A549 (cell line): ENCODE results near the gene MRPL4. TPM values are rescaled to one million over a fixed set of nuclear protein-coding genes. Genes with fewer than 3 reads are reported as not detected.

Source experiments
- ATAC-seq, 2 experiments: fragments of 200-7000 bp in 1 of 2; fragments of >200 bp in 1 of 2; cut with Nextera tagmentation in 1 of 2; cut with Tn5 transposase in 1 of 2; 3 replicates each; pipeline versions ENCODE4 v1.8.0 to v1.9.1; 2018 to 2020; ENCODE audit warnings: mild to moderate bottlenecking in 1 of 2, moderate library complexity in 1 of 2
- CTCF ChIA-PET: fragments of 300-600 bp; sonication (Branson Sonifier 250); formaldehyde crosslinking; extraction: SDS; loops from one replicate; lab custom pipeline; 2021; ENCODE audit warnings: antibody characterized with exemption, inconsistent platforms; lab: Yijun Ruan, JAX
- POLR2A ChIA-PET: fragments of 350-600 bp; formaldehyde crosslinking; extraction: SDS; loops from one replicate; lab custom pipeline; 2021; ENCODE audit warnings: antibody characterized with exemption, inconsistent platforms; lab: Yijun Ruan, JAX
- DNase-seq, 2 experiments: peaks; one replicate each; pipeline versions ENCODE4 v3.0.0 to v3.0.0-alpha.2; 2011 to 2016; ENCODE audit warnings: low read depth in 1 of 2, low spot score in 1 of 2
- FAIRE-seq: peaks from 2 replicates; lab custom pipeline; 2011; peaks lifted over from hg19 to GRCh38; lab: Jason Lieb, UNC
- H3K27ac ChIP-seq, 2 experiments: fragments of >200 bp; sonication (Bioruptor Twin); formaldehyde crosslinking; 3 replicates each; pipeline ENCODE4 v1.5.1; 2016 to 2017
- H3K4me1 ChIP-seq: fragments of >200 bp; sonication (Bioruptor Twin); formaldehyde crosslinking; 3 replicates; pipeline ENCODE4 v1.6.1; 2016
- H3K4me2 ChIP-seq: fragments of >200 bp; sonication (Bioruptor Twin); formaldehyde crosslinking; 3 replicates; pipeline ENCODE4 v1.6.1; 2016
- H3K4me3 ChIP-seq: fragments of >200 bp; sonication (Bioruptor Twin); formaldehyde crosslinking; 3 replicates; pipeline ENCODE4 v1.5.1; 2016
- H3K9me3 ChIP-seq: fragments of >200 bp; sonication (Bioruptor Twin); formaldehyde crosslinking; 3 replicates; pipeline ENCODE4 v1.6.1; 2016
- BHLHE40 ChIP-seq: IDR thresholded peaks from 2 replicates; pipeline ENCODE4 v1.6.1; 2012; ENCODE audit warnings: low read depth, low read length, inconsistent platforms
- EHMT2 ChIP-seq: fragments of 200-600 bp; sonication (generic); IDR thresholded peaks from 2 replicates; pipeline ENCODE4 v1.6.1; 2016; ENCODE audit warnings: antibody characterized with exemption, low read depth, mild to moderate bottlenecking, moderate library complexity
- ESRRA ChIP-seq: fragments of 150-350 bp; IDR thresholded peaks from 2 replicates; pipeline ENCODE4 v1.6.1; 2014; ENCODE audit warnings: mild to moderate bottlenecking, low read length, borderline replicate concordance
- FOSL2 ChIP-seq, 2 experiments: fragments of 450-650 bp in 1 of 2; fragments of >200 bp in 1 of 2; sonication (Bioruptor Twin) in 1 of 2; formaldehyde crosslinking; IDR thresholded peaks; 2 replicates each; pipeline versions ENCODE4 v1.5.0 to v1.6.1; 2016 to 2020; ENCODE audit warnings: mild to moderate bottlenecking in 1 of 2, moderate library complexity in 1 of 2
- GATA3 ChIP-seq: IDR thresholded peaks from 2 replicates; pipeline ENCODE4 v1.6.1; 2012; ENCODE audit warnings: borderline replicate concordance
- HEYL ChIP-seq: fragments of 250-450 bp; sonication (Bioruptor Pico); IDR thresholded peaks from 2 replicates; pipeline ENCODE4 v1.8.0; 2021; ENCODE audit warnings: mild to moderate bottlenecking, moderate library complexity
- JUN ChIP-seq, 2 experiments: fragments of >200 bp; sonication (Bioruptor Twin); formaldehyde crosslinking; IDR thresholded peaks; 2 replicates in 1 of 2; 3 replicates in 1 of 2; pipeline ENCODE4 v1.6.1; 2016 to 2017
- KDM1A ChIP-seq: fragments of 200-600 bp; sonication (generic); IDR thresholded peaks from 2 replicates; pipeline ENCODE4 v1.6.1; 2016; ENCODE audit warnings: low read depth, mild to moderate bottlenecking
- MAFK ChIP-seq: fragments of 450-650 bp; IDR thresholded peaks from 2 replicates; pipeline ENCODE4 v1.6.1; 2014; ENCODE audit not compliant: partially characterized antibody
- MYC ChIP-seq: IDR thresholded peaks from 2 replicates; pipeline ENCODE4 v1.6.1; 2012; ENCODE audit warnings: mild to moderate bottlenecking, inconsistent platforms, low read length, improper control_type of control experiment, borderline replicate concordance
- PHF8 ChIP-seq: fragments of 200-600 bp; sonication (generic); IDR thresholded peaks from 2 replicates; pipeline ENCODE4 v1.6.1; 2016; ENCODE audit warnings: low read depth, mild to moderate bottlenecking, antibody characterized with exemption, moderate library complexity, borderline replicate concordance
- POLR2A ChIP-seq: IDR thresholded peaks from 2 replicates; pipeline ENCODE4 v1.6.1; 2012; ENCODE audit warnings: mild to moderate bottlenecking, low read length
- POLR2AphosphoS2 ChIP-seq: conservative IDR thresholded peaks from 2 replicates; pipeline ENCODE4 v1.6.1; 2012; ENCODE audit warnings: low read length, improper control_type of control experiment, inconsistent platforms
- TFCP2L1 ChIP-seq: fragments of 250-450 bp; sonication (Bioruptor Pico); IDR thresholded peaks from 2 replicates; pipeline ENCODE4 v1.5.0; 2021; ENCODE audit warnings: mild to moderate bottlenecking
- ZSCAN20 ChIP-seq: fragments of 250-450 bp; sonication (Bioruptor Pico); IDR thresholded peaks from 2 replicates; pipeline ENCODE4 v1.8.0; 2022; ENCODE audit warnings: mild to moderate bottlenecking, moderate library complexity
- WGBS: methylation state at CpG from one replicate; pipeline ENCODE4 v1.1.6; 2017; ENCODE audit errors: missing lambda C conversion rate; 5-methylcytosine and 5-hydroxymethylcytosine counted together
- polyA plus RNA-seq, 4 experiments: library from polyadenylated mRNA; depleted of rRNA in 3 of 4; stranded (reverse); fragments of >200 nt; fragmentation: RNase III in 1 of 4; extraction: RNeasy Plus Mini Kit Qiagen cat#74134 plus additional on column Dnase treatment in 1 of 4; gene quantifications; 2 replicates in 3 of 4; 3 replicates in 1 of 4; pipeline ENCODE4 v1.2.3, GENCODE V29; 2011 to 2017
- TF ChIP-seq, protein P1 (sequence below): fragments of 450-650 bp; IDR thresholded peaks from 2 replicates; pipeline ENCODE4 v1.6.1; 2014; ENCODE audit warnings: antibody characterized with exemption
- TF ChIP-seq, protein P2 (sequence below): fragments of 250-450 bp; sonication (Bioruptor Pico); IDR thresholded peaks from 2 replicates; pipeline ENCODE4 v1.5.0; 2020; ENCODE audit warnings: low read depth, mild to moderate bottlenecking, moderate library complexity
- TF ChIP-seq, protein P3 (sequence below): fragments of >200 bp; sonication (Bioruptor Twin); formaldehyde crosslinking; IDR thresholded peaks from 3 replicates; pipeline ENCODE4 v1.6.1; 2016
- TF ChIP-seq, protein P4 (sequence below): fragments of 200-600 bp; sonication (generic); IDR thresholded peaks from 2 replicates; pipeline ENCODE4 v1.6.1; 2016; ENCODE audit warnings: antibody characterized with exemption, mild to moderate bottlenecking, moderate library complexity
- TF ChIP-seq, protein P5 (sequence below): IDR thresholded peaks from 2 replicates; pipeline ENCODE4 v1.6.1; 2012
- TF ChIP-seq, protein P6 (sequence below): IDR thresholded peaks from 2 replicates; pipeline ENCODE4 v1.6.1; 2012; ENCODE audit warnings: low read depth, borderline replicate concordance
- TF ChIP-seq, protein P7 (sequence below): fragments of >200 bp; sonication (Bioruptor Twin); formaldehyde crosslinking; IDR thresholded peaks from 2 replicates; pipeline ENCODE4 v1.6.1; 2016

The MRPL4 gene
- polyA plus RNA-seq, 2 of the 4 experiments (the other 2 are of a cell fraction), result 26.4 to 52.2 TPM

DNA sequence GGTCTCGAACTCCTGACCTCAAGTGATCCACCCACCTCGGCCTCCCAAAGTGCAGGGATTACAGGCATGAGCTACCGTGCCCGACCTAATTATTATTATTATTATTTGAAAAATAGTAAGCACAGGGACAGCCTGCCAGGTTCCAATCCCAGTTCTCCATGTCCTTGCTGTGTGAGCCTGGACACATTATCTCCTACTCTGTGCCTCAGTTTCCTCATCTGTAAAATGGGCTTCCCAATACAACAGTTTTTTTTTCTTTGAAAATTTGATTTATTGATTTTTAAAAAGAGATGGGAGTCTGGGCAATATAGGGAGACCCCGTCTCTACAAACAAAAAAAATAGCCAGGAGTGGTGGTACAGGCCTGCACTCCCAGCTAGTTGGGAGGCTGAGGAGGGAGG lies 54.3 kb downstream of the MRPL4 start:
- ATAC-seq (no peak), FAIRE-seq (no peak)
- 85% methylated on average over 5 of the region's 5 CpGs for WGBS

DNA sequence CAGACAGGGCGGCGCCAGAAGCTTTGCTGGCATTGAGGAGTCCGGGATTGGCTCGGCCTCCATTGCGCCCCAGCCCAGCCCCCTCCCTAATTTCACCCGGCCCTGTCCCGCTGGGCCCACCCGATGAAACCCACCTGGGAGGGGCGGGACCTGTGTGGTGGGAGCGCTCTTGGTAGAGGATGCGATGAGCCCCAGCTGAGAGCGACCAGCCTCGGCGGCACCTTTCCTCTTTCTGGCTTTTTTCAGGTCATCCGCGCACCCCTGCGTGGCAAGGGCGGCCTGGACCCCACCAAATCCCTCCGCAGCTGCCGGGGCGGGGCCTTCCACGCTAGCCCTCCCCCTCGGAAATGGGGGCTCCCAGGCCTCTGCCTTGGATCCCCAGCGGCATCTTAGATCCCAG lies 57.4 kb downstream of the MRPL4 start, which contains the start of gene ZGLP1:
Gene ZGLP1, minus strand, starts transcription at position 393 of the 400 bp plus-strand sequence.
- CTCF ChIA-PET, result interaction anchor here (0.8 to 1.0 kb wide), 2 partner anchors 32 to 38 kb away, joined by 3 to 4 read pairs; partner anchors contain the start of gene ICAM1
- TF ChIP-seq, protein P1, sequence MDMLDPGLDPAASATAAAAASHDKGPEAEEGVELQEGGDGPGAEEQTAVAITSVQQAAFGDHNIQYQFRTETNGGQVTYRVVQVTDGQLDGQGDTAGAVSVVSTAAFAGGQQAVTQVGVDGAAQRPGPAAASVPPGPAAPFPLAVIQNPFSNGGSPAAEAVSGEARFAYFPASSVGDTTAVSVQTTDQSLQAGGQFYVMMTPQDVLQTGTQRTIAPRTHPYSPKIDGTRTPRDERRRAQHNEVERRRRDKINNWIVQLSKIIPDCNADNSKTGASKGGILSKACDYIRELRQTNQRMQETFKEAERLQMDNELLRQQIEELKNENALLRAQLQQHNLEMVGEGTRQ, result no peak
- TF ChIP-seq KDM1A (no peak), EHMT2 (no peak), BHLHE40 (no peak), POLR2A (no peak), GATA3 (no peak), MAFK (no peak), HEYL (CRISPR knock-in tag) (no peak), JUN (IDR thresholded peaks at IDR 0.05) (no peak)
- TF ChIP-seq, protein P2, sequence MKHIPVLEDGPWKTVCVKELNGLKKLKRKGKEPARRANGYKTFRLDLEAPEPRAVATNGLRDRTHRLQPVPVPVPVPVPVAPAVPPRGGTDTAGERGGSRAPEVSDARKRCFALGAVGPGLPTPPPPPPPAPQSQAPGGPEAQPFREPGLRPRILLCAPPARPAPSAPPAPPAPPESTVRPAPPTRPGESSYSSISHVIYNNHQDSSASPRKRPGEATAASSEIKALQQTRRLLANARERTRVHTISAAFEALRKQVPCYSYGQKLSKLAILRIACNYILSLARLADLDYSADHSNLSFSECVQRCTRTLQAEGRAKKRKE (CRISPR knock-in tag), result no peak
- TF ChIP-seq, protein P3, sequence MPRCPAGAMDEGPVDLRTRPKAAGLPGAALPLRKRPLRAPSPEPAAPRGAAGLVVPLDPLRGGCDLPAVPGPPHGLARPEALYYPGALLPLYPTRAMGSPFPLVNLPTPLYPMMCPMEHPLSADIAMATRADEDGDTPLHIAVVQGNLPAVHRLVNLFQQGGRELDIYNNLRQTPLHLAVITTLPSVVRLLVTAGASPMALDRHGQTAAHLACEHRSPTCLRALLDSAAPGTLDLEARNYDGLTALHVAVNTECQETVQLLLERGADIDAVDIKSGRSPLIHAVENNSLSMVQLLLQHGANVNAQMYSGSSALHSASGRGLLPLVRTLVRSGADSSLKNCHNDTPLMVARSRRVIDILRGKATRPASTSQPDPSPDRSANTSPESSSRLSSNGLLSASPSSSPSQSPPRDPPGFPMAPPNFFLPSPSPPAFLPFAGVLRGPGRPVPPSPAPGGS, result no peak
- TF ChIP-seq, protein P4, sequence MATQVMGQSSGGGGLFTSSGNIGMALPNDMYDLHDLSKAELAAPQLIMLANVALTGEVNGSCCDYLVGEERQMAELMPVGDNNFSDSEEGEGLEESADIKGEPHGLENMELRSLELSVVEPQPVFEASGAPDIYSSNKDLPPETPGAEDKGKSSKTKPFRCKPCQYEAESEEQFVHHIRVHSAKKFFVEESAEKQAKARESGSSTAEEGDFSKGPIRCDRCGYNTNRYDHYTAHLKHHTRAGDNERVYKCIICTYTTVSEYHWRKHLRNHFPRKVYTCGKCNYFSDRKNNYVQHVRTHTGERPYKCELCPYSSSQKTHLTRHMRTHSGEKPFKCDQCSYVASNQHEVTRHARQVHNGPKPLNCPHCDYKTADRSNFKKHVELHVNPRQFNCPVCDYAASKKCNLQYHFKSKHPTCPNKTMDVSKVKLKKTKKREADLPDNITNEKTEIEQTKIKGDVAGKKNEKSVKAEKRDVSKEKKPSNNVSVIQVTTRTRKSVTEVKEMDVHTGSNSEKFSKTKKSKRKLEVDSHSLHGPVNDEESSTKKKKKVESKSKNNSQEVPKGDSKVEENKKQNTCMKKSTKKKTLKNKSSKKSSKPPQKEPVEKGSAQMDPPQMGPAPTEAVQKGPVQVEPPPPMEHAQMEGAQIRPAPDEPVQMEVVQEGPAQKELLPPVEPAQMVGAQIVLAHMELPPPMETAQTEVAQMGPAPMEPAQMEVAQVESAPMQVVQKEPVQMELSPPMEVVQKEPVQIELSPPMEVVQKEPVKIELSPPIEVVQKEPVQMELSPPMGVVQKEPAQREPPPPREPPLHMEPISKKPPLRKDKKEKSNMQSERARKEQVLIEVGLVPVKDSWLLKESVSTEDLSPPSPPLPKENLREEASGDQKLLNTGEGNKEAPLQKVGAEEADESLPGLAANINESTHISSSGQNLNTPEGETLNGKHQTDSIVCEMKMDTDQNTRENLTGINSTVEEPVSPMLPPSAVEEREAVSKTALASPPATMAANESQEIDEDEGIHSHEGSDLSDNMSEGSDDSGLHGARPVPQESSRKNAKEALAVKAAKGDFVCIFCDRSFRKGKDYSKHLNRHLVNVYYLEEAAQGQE, result no peak
- TF ChIP-seq, all 56 proteins: peak for 0
- Histone ChIP-seq H3K4me1 (no peaks in the 10 kb centered on the region), H3K4me2 (no peak within 1 kb of the TSS), H3K9me3 (no peaks in the 10 kb centered on the region), H3K4me3 (no peak within 1 kb of the TSS), H3K27ac (no peak within 1 kb of the TSS)
- no peak for ATAC-seq
- POLR2A ChIA-PET, result no interaction called here
- FAIRE-seq, result no peak
- 88% methylated on average over 8 of the region's 24 CpGs for WGBS
- DNase-seq, result no peak

More for the DNA sequence above, 54.3 kb downstream of the MRPL4 start:
- Histone ChIP-seq H3K9me3 (no peaks in the 10 kb centered on the region), H3K4me2 (no peak overlapping the region), H3K27ac (no peak overlapping the region), H3K4me3 (no peak overlapping the region), H3K4me1 (no peaks in the 10 kb centered on the region)
- TF ChIP-seq TFCP2L1 (CRISPR knock-in tag) (no peak), KDM1A (no peak), POLR2AphosphoS2 (no peak), ESRRA (no peak), MYC (no peak), PHF8 (no peak), FOSL2 (IDR thresholded peaks at IDR 0.05) (no peak), FOSL2 (CRISPR knock-in tag; IDR thresholded peaks at IDR 0.05) (no peak), ZSCAN20 (CRISPR knock-in tag) (no peak)
- TF ChIP-seq, protein P2 (CRISPR knock-in tag), result no peak
- TF ChIP-seq, protein P5, sequence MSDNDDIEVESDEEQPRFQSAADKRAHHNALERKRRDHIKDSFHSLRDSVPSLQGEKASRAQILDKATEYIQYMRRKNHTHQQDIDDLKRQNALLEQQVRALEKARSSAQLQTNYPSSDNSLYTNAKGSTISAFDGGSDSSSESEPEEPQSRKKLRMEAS, result no peak
- TF ChIP-seq, protein P6, sequence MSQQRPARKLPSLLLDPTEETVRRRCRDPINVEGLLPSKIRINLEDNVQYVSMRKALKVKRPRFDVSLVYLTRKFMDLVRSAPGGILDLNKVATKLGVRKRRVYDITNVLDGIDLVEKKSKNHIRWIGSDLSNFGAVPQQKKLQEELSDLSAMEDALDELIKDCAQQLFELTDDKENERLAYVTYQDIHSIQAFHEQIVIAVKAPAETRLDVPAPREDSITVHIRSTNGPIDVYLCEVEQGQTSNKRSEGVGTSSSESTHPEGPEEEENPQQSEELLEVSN, result no peak
- TF ChIP-seq, protein P7, sequence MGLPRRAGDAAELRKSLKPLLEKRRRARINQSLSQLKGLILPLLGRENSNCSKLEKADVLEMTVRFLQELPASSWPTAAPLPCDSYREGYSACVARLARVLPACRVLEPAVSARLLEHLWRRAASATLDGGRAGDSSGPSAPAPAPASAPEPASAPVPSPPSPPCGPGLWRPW, result no peak
- ChIA-PET CTCF (interaction anchor here (1.2 to 2.0 kb wide), 3 partner anchors 37 to 85 kb away, joined by 3 to 5 read pairs (median 3); no protein-coding TSS in a partner anchor), POLR2A (no interaction called here)
- no peak for DNase-seq
